GM06990 (cell line): ENCODE data around the gene DNAJC16.
"Not testable (repeated sequence)": the region's sequence is repeated elsewhere in the genome, so short reads cannot be mapped to it uniquely, and the experiment has no call there.

Experiments used
- DNase-seq: peaks from one replicate; pipeline ENCODE4 v3.0.0-alpha.2; 2011; ENCODE audit not compliant: insufficient read length; ENCODE audit errors: extremely low read depth
- H3K27me3 ChIP-seq: replicated peaks from 2 replicates; pipeline ENCODE4 v1.6.0; 2011; ENCODE audit warnings: low read length; ENCODE audit not compliant: control insufficient read depth, insufficient read depth
- H3K36me3 ChIP-seq: 2 replicates; pipeline ENCODE4 v1.5.1; 2011; ENCODE audit warnings: low read length; ENCODE audit not compliant: control insufficient read depth, insufficient read depth
- H3K4me3 ChIP-seq: replicated peaks from 2 replicates; pipeline ENCODE4 v1.5.1; 2011; ENCODE audit warnings: low read depth, mild to moderate bottlenecking, control low read depth, low read length
- CTCF ChIP-seq: IDR thresholded peaks from 2 replicates; pipeline ENCODE4 v1.5.1; 2011; ENCODE audit warnings: low read length, control low read depth, mild to moderate bottlenecking, inconsistent platforms; ENCODE audit not compliant: insufficient read depth, poor library complexity, severe bottlenecking

DNAJC16 gene

GRCh38 chr1:15483971-15484370 lies 42.7 kb upstream of the DNAJC16 start:
- TF ChIP-seq CTCF = no peak
- Histone ChIP-seq H3K36me3 (no peaks in the 10 kb centered on the region), H3K4me3 (no peak overlapping the region), H3K27me3 (no peaks in the 10 kb centered on the region)
- no peak for DNase-seq

- H3K4me3 ChIP-seq, H3K36me3 ChIP-seq, DNase-seq, H3K27me3 ChIP-seq: not testable (repeated sequence)
Observed at GRCh38 chr1:15484443-15484842, 42.2 kb upstream of the DNAJC16 start.

- DNase-seq = no peak
- no peak for TF ChIP-seq CTCF
- Histone ChIP-seq H3K27me3 (no peaks in the 10 kb centered on the region), H3K4me3 (no peak overlapping the region), H3K36me3 (no peaks in the 10 kb centered on the region)
Observed at GRCh38 chr1:15485636-15486035, 41.0 kb upstream of the DNAJC16 start.

- not testable (repeated sequence) for H3K27me3 ChIP-seq, H3K4me3 ChIP-seq, DNase-seq, H3K36me3 ChIP-seq
Observed at GRCh38 chr1:15486844-15487610, 39.6 kb upstream of the DNAJC16 start.

- no peak for DNase-seq
- TF ChIP-seq CTCF = no peak
- no peak overlapping the region for H3K4me3 ChIP-seq
- no peaks in the 10 kb centered on the region for H3K27me3 ChIP-seq
- peaks cover 2% of the 10 kb centered on the region; the same call in 1 of the 2 replicates for H3K36me3 ChIP-seq
Observed at GRCh38 chr1:15488371-15488770, 38.3 kb upstream of the DNAJC16 start.

GRCh38 chr1:15489052-15489736 lies 37.5 kb upstream of the DNAJC16 start:
- no peak for DNase-seq

GRCh38 chr1:15491010-15491409 lies 35.6 kb upstream of the DNAJC16 start:
- H3K36me3 ChIP-seq = not testable (repeated sequence)

More at GRCh38 chr1:15489052-15489736, 37.5 kb upstream of the DNAJC16 start:
- Histone ChIP-seq H3K36me3 (peaks cover 5% of the 10 kb centered on the region), H3K4me3 (no peak overlapping the region), H3K27me3 (no peaks in the 10 kb centered on the region)
- no peak for TF ChIP-seq CTCF

More at GRCh38 chr1:15491010-15491409, 35.6 kb upstream of the DNAJC16 start:
- H3K4me3 ChIP-seq, DNase-seq, H3K27me3 ChIP-seq: not testable (repeated sequence)
